Activated CD8-positive, alpha-beta memory T cell treated with anti-CD3 and anti-CD28 coated beads, Interleukin-2, amount 10 ng/mL, durations not matched to agents 7 days and 5 days (primary cell): ENCODE measurements around the gene BRME1. TPM values are rescaled to one million over a fixed set of nuclear protein-coding genes. Genes with fewer than 3 reads are reported as not detected.

Experiments
- ATAC-seq: fragments of 150-1000 bp; cut with Tn5 transposase; one replicate; pipeline ENCODE4 v1.10.0; 2021; ENCODE audit warnings: moderate library complexity
- CTCF ChIA-PET: fragments of 350-600 bp; sonication (Branson Sonifier 250); formaldehyde crosslinking; loops from one replicate; lab custom pipeline; 2021; ENCODE audit warnings: antibody characterized with exemption; lab: Charles Lee
- DNase-seq: peaks from one replicate; pipeline ENCODE4 v3.0.0-alpha.2; 2020
- H3K27ac Mint-ChIP-seq: one replicate; pipeline ENCODE4 v1.8.0; 2021; ENCODE audit warnings: mild to moderate bottlenecking, mixed read lengths
- H3K27me3 Mint-ChIP-seq: one replicate; pipeline ENCODE4 v1.8.0; 2021; ENCODE audit warnings: mixed read lengths
- H3K36me3 Mint-ChIP-seq: one replicate; pipeline ENCODE4 v1.8.0; 2021; ENCODE audit warnings: mild to moderate bottlenecking, mixed read lengths
- H3K4me1 Mint-ChIP-seq: one replicate; pipeline ENCODE4 v1.8.0; 2021; ENCODE audit warnings: mixed read lengths
- H3K4me3 Mint-ChIP-seq: one replicate; pipeline ENCODE4 v1.8.0; 2021; ENCODE audit warnings: mild to moderate bottlenecking, moderate library complexity, mixed read lengths
- H3K9me3 Mint-ChIP-seq: one replicate; pipeline ENCODE4 v1.8.0; 2022; ENCODE audit warnings: low read depth, mixed read lengths
- total RNA-seq, 2 experiments: library from RNA; stranded (reverse); gene quantifications; one replicate each; pipeline ENCODE4 v1.2.3, GENCODE V29; 2021

Gene BRME1
- total RNA-seq, 2 experiments from 2014 or later = 4.1 to 4.4 TPM

DNA sequence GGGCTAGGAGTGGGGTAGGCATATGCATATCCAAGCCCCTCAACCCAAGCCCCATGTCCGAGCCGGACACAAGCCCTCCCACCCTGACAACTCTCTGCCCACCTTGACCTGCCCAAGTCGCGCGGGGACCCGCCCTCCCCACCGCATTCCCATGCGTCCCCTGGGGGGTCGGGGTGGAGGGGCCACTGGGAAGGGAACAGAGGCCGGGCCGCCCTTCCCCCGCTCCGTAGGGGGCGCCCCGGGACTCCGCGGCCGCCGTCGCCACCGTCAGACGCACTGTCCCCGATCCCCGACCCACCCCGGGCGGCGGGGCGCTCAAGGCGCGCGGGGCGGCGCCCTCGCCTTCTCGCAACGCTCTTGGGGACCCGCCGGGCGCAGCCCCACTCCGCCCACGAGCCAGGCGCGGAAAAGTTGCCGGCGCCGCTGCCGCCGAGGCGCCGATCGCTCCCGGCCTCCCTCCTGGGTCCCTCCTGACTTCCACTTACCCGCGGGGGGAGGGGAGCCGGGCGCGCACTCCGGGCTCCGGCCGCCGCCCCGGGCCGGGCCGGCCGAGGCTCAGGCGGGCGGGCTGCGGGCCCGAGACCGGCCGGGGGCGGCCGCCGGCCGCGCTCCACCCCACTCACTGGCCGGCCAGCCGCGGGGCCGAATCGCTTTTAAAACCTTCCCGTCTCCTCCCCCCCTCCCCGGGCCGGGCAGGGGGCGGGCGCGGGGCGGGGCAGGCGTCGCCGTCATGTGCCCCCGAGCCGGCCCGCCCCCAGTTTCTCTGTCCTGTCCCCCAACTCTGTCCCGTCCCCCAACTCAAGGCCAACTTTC lies 63.4 kb downstream of the BRME1 start:
- Mint-ChIP-seq H3K4me1 (peaks cover 46% of the 10 kb centered on the region), H3K36me3 (peaks cover 30% of the 10 kb centered on the region), H3K27ac (peak overlapping the region; percentile 95), H3K27me3 (no peaks in the 10 kb centered on the region), H3K9me3 (no peaks in the 10 kb centered on the region), H3K4me3 (peak overlapping the region; percentile 90)
- ATAC-seq (peak; percentile 6), DNase-seq (peak; percentile 83)
- CTCF ChIA-PET = interaction anchor here (1.1 kb wide), 1 partner anchor 19 kb away, joined by 7 read pairs; no protein-coding TSS in a partner anchor

DNA sequence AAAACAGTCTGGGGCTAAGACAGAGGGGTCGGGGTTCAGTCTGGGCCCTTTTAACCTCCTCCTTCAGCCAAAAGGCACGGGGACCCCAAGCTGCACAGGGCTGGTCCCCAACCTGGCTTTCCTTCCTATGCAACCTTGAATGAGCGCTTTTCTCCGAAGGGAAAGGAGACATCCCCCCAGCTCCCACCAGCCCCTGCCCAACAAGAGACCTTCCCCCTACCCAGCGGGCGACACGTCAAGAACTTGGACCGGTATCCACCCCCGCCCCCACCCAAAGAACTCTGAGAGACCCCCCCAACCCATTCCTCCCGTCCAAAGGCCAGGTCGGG lies 64.0 kb downstream of the BRME1 start:
- no peak for ATAC-seq
- H3K4me3 Mint-ChIP-seq = peak overlapping the region; percentile 90
- H3K27me3 Mint-ChIP-seq = no peaks in the 10 kb centered on the region
- peak overlapping the region; percentile 95 for H3K27ac Mint-ChIP-seq
- DNase-seq = no peak
- H3K9me3 Mint-ChIP-seq = no peaks in the 10 kb centered on the region
- peaks cover 49% of the 10 kb centered on the region for H3K4me1 Mint-ChIP-seq
- H3K36me3 Mint-ChIP-seq = peaks cover 33% of the 10 kb centered on the region
- CTCF ChIA-PET = interaction anchor here (0.6 to 1.1 kb wide), 4 partner anchors 10 to 988 kb away, joined by 3 to 7 read pairs (median 4); no protein-coding TSS in a partner anchor

DNA sequence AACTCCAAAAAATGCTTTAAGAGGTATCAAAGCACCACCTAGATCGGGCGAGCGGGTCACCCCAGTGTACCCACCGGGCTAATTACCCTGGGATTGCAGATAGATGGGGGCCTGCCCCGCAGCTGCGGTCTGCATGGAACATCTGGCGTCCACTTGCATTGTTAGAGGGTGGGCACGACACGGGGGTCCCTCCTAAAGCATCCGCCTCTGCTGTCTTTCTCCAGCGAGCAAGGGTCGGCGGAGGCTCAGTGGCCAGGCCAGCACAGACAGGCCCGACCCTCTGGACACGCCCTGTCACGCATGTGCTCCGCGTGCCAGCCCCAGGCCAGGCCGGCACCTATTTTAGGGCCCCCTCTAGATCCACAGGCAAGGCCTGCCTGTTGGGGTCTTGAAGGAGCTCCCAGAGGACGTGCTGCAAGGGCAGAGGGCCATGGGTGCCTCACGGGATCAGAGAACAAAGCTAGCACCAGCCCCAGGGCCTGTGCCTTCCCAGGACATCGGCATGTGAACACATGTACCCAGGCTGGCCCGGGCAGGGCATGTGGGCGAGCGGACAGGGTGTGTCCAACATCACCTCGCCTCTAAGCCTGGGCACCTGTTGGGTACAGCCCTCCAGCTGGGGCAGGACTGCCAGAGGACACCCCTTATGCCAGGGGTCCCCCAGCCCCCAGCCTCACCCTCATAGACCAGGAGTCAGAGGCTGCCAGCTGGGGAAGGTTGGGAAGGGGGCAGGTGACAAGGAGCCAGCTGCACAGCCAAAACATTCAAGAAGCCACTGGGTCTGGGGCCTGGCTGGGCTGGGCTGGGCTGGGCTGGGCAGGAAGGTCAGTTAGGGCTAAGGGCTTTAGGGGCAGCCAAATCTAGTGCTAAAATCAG lies 64.6 kb downstream of the BRME1 start:
- CTCF ChIA-PET = interaction anchor here (0.6 to 1.1 kb wide), 5 partner anchors 11 to 987 kb away, joined by 3 to 7 read pairs (median 4); partner anchors contain the start of gene ASF1B
- peak overlapping the region; percentile 90 for H3K4me3 Mint-ChIP-seq

DNA sequence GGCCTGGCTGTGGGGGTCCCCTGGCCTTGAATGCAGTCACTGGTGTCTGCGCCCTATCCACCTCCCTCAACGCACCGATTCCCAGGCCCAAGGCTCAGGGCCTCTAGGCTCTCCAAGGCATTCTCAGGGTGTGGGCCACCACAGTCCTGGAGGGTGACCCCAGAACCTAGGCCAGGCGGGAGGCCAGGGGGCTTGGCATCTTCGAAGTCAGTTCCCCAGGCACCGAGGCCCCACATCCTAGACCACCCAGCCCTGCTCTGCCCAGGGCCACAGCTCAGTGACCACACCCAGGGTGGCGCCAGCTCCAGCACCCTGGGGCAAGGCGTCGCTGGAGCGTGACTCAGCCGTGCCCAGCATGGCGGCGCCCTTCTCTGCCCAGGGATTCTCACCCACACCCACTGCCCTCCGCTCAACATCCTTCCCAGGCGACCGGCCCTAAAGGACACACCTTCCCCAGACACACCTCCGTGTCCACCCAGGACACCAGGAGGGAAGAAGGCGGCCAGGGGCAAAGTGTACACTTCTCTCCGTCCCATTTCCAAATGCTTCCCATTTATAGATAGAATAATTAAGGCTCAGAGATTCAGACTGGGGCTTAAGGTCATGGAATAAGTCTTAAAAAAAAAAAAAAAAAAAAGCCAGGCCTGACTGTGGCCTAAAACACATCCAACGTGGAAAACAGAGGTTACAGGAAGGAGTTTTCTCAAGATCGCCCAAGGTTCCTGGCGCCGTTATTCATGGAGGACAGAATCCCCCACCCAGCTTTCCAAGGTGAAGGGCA lies 65.4 kb downstream of the BRME1 start:
- Mint-ChIP-seq H3K4me1 (peaks cover 46% of the 10 kb centered on the region), H3K27ac (peak overlapping the region; percentile 95), H3K36me3 (peaks cover 39% of the 10 kb centered on the region), H3K27me3 (no peaks in the 10 kb centered on the region), H3K4me3 (peak overlapping the region; percentile 90), H3K9me3 (no peaks in the 10 kb centered on the region)
- CTCF ChIA-PET = interaction anchor here (0.6 to 5.9 kb wide), 6 partner anchors 11 to 296 kb away, joined by 3 to 50 read pairs (median 4); partner anchors contain the start of genes ASF1B and ZSWIM4
- DNase-seq (peak; percentile 71), ATAC-seq (peak; percentile 4)

More for the DNA sequence above, 64.6 kb downstream of the BRME1 start:
- H3K4me1 Mint-ChIP-seq = peaks cover 46% of the 10 kb centered on the region
- H3K27ac Mint-ChIP-seq = peak overlapping the region; percentile 95
- H3K27me3 Mint-ChIP-seq = no peaks in the 10 kb centered on the region
- H3K9me3 Mint-ChIP-seq = no peaks in the 10 kb centered on the region
- peaks cover 33% of the 10 kb centered on the region for H3K36me3 Mint-ChIP-seq
- no peak for DNase-seq
- ATAC-seq = peak; percentile 1

DNA sequence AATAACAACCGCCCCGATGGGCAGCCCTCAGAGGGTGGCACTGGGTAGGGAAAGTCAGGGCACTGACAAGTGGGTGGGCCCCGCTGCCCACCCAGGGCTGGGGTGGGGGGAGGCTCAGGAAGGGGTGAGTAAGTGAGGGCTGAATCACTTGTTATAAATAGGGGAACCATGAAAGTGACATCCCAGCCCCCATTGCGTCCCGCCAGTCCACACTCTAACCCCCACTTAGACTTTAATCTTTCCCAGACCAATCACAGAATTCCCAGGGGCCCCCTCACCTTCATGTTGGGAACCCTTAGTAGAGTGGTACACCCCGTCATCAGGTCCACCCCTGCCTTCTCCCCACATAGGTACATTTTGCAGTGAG lies 66.0 kb downstream of the BRME1 start:
- H3K27me3 Mint-ChIP-seq = no peaks in the 10 kb centered on the region
- H3K27ac Mint-ChIP-seq = peak overlapping the region; percentile 95
- peaks cover 42% of the 10 kb centered on the region for H3K36me3 Mint-ChIP-seq
- H3K4me3 Mint-ChIP-seq = peak overlapping the region; percentile 90
- CTCF ChIA-PET = interaction anchor here (0.6 to 5.9 kb wide), 5 partner anchors 22 to 297 kb away, joined by 3 to 50 read pairs (median 3); partner anchors contain the start of genes ASF1B and ZSWIM4
- ATAC-seq (no peak), DNase-seq (no peak)
- peaks cover 47% of the 10 kb centered on the region for H3K4me1 Mint-ChIP-seq
- H3K9me3 Mint-ChIP-seq = no peaks in the 10 kb centered on the region

DNA sequence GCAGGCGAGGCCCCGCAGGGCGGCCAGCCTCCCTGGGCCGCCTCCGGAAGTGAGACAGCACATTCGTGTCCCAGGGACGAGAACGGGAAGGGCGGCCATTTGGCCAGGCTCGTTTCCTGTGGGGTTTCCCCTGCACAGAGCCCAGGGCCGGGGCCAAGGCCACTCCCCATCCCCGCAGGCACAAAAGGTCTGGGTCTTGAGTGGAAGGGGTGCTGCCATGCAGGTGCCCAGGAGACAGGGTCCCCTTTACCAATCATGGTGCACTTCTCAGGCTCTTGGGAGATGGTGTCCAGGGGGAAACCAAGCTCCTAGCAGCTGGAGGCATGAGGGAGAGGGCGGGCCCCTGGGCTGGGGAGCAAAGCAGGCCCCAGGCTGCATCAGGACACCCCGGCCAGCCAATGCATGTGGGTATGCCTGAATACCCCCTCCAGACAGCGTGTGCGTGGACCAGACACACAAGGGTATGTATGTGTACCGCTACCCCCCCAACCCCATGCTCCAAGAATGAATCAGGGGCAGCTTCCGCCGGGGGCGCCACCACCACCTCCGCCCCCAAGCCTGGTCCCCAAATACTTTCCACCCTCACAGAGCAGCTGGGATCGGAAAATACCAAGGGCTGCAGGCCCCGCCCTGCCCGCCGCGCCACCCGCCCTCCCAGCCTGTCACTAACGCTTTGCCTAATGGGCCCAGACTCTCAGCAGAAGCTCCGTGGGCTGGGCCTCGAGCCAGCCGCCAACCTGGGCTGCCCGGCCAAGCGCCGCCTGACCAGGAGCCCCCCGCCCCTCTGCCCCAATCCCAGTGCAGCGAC lies 66.6 kb downstream of the BRME1 start:
- Mint-ChIP-seq H3K4me3 (peak overlapping the region; percentile 90), H3K36me3 (peaks cover 46% of the 10 kb centered on the region), H3K27me3 (no peaks in the 10 kb centered on the region), H3K9me3 (no peaks in the 10 kb centered on the region), H3K27ac (peak overlapping the region; percentile 95), H3K4me1 (peaks cover 45% of the 10 kb centered on the region)
- peak; percentile 37 for ATAC-seq
- CTCF ChIA-PET = interaction anchor here (0.8 to 5.9 kb wide), 4 partner anchors 23 to 50 kb away, joined by 3 to 50 read pairs (median 22); partner anchors contain the start of gene ZSWIM4
- DNase-seq = peak; percentile 94

DNA sequence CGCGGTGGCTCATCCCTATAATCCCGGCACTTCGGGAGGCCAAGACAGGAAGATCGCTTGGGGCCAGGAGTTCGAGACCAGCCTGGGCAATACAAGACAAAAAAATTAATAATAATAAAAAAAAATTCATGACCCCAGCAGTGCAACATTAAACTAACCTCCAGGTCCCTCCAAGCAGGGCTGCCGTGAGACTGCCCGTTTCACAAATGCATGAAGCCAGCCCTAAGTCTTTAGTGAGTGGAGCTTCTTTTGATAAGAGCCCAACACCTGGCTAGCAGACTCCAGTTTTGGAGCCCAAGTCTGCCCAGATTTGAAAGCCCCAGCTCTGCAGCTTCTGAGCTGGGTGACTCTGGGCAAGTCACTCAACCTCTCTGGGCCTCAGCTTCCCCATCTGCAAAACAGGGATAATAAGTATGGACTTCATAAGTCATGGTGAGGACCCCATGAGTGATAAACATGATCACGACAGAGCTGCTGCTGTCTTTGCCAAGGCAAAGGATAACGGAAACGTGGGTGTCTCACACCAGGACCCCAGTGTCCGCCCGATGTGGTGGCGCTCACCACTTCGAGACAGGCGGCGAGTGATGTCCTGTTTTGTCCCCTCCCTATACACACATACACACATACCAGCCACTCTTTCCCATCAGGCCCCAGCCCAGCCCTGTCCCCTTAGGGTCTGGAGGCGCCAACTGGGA lies 67.3 kb downstream of the BRME1 start:
- ATAC-seq (no peak), DNase-seq (no peak)
- H3K36me3 Mint-ChIP-seq = peaks cover 52% of the 10 kb centered on the region
- no peaks in the 10 kb centered on the region for H3K9me3 Mint-ChIP-seq
- H3K4me3 Mint-ChIP-seq = peak overlapping the region; percentile 90
- CTCF ChIA-PET = interaction anchor here (0.8 to 5.9 kb wide), 4 partner anchors 8 to 50 kb away, joined by 4 to 50 read pairs (median 28); partner anchors contain the start of gene ZSWIM4
- no peaks in the 10 kb centered on the region for H3K27me3 Mint-ChIP-seq
- H3K27ac Mint-ChIP-seq = peak overlapping the region; percentile 95
- H3K4me1 Mint-ChIP-seq = peaks cover 46% of the 10 kb centered on the region

DNA sequence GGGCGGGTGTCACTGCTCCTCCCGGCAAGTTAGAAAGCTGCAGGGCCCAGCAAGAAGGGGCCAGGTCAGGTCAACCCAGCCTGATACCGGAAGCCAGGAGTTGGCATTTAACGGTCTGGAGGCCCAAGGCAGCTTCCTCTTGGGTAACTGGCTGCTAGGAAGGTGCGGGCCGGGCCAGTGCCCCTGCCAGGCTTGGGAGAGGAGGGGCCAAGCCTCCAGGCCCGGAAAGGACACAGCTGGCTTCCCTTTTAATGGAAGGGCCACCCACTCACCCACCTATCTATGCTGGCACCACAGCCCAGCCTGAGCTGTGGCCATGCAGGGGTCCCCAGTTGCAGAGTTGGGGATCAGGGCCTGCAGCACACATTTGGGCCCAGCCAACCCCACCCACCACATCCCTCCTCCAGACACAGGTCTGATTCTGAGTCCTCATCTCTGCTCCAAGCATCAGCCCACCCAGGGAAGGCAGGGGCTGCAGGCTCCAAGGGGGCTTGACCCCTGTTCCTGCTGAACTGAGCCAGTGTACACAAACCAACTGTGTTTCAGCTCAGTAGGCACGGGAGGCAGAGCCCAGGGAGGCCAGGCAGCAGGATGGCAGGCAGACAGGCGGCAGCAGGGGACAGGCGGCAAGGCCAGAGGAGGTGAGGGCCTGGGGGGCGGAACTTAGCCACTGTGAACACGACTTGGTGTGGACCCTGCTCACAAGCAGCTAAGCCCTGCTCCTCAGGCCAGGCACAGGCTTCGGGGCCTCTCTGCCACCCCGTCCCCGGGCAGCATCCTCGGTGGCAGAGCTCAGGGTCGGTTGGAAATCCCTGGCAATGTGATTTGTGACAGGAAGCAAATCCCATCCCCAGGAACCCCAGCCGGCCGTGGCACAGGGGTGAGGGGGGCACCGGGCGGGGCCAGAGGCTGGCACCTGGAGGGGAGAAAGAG lies 69.9 kb downstream of the BRME1 start:
- DNase-seq (no peak), ATAC-seq (no peak)
- Mint-ChIP-seq H3K4me1 (peaks cover 52% of the 10 kb centered on the region), H3K9me3 (no peaks in the 10 kb centered on the region), H3K36me3 (peaks cover 46% of the 10 kb centered on the region), H3K27me3 (no peaks in the 10 kb centered on the region), H3K4me3 (peak overlapping the region; percentile 67), H3K27ac (peak overlapping the region; percentile 91)
- CTCF ChIA-PET = interaction anchor here (0.9 to 5.9 kb wide), 14 partner anchors 11 to 238 kb away, joined by 3 to 50 read pairs (median 6); partner anchors contain the start of gene ZSWIM4

DNA sequence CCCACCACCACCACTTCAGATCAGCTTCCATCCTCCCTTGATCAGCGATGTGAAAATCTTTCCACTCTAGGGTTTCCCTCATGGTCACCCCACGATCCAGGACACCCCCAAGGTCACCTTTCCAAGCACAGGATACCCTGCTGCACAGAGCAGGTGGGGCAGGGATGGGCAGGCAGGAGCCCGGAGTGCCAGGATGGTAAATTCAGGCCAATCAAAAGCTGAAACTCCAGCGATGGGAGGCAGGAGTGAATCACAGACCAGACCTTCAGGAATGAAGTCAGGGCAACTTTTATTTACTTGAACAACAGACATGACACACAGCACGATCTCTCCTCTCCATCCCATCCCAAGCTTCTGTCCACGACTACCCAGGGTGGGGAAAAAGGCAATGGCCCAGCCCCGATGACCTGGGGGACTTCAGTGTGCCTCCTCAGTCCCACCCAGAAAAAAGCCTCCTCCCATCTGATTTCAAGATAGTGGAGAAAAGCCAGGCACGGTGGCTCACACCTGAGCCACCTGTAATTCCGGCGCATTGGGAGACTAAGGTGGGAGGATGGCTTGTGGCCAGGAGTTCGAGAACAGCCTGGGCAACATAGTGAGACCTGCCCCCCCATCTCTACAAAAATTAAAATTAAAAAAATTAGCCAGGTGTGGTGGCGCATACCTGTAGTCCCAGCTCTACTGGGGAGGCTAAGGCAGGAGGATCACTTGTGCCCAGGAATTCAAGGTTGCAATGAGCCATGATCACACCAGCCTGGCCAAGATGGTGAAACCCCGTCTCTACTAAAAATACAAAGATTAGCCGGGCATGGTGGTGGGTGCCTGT lies 71.5 kb downstream of the BRME1 start:
- no peak for ATAC-seq
- H3K9me3 Mint-ChIP-seq = no peaks in the 10 kb centered on the region
- no peak for DNase-seq
- peaks cover 41% of the 10 kb centered on the region for H3K36me3 Mint-ChIP-seq
- CTCF ChIA-PET = interaction anchor here (1.3 kb wide), 2 partner anchors 28 to 37 kb away, joined by 4 to 7 read pairs; no protein-coding TSS in a partner anchor
- H3K27me3 Mint-ChIP-seq = no peaks in the 10 kb centered on the region
- peak overlapping the region; percentile 73 for H3K4me3 Mint-ChIP-seq
- H3K4me1 Mint-ChIP-seq = peaks cover 52% of the 10 kb centered on the region
- H3K27ac Mint-ChIP-seq = peak overlapping the region; percentile 84
